T-helper 2 cell treated with Interferon-gamma antibody and Interleukin-4, amounts not matched to agents 100 ng/mL and 5 ng/mL, for 36 hours (primary cell): ENCODE measurements around the gene TOGARAM2. TPM values are rescaled to one million over a fixed set of nuclear protein-coding genes. Genes with fewer than 3 reads are reported as not detected.

Experiments used
- intact Hi-C: fragments of 100-400 bp; cut with micrococcal nuclease; formaldehyde crosslinking; loops from one replicate; pipeline ENCODE4 v1.15.1; 2023
- total RNA-seq: library from RNA; stranded (reverse); gene quantifications from 2 replicates; pipeline ENCODE4 v1.2.3, GENCODE V29; 2022

Gene TOGARAM2
- total RNA-seq, 1 donor from 2014 or later = 5.9 TPM

GRCh38 chr2:29017716-29018435 is 36.8 kb downstream of the TOGARAM2 start:
- intact Hi-C loops = loop anchor here (10.0 kb wide), 1 partner anchor 203 kb away; the partner anchor contains the start of gene SPDYA

DNA sequence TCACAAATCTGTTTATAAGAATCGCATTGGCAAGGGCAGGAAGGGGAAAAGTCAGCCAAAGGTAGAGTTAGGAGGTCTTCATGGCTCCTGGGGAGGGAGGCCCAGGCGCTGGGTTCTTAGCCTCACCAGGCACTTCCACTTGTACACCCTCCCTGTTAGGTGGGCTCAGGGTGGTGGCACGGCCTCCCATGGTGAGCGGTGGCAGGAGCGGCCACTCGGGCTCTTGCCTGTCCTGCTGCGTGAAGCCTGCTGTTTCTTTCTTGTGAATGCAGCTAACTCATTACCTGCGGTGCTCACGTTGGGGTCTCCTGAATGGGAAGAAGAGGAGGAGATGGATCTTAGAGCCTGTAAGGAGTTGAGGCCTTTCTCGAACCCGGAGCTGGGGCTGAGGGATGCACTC is 40.8 kb downstream of the TOGARAM2 start:
- intact Hi-C loops = no loop called here

DNA sequence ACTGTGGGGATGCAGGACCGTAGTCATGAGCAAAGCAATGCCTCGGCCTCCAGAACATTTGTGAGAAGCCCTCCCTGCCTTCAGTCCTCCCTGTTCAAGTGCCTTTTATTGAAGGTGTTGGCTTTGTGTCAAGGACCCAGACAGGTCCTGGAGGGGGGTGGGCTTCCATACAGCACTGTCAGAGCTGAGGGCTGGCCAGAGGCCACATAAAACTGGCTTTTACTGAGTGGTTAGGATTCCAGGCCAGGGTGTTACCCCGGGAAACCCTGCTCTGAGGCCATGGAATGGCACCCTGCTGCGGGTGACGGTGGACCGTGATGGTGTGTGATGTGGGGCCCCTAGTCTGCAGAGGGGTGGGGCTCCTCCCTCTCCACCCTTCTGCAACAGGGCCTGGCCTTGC is 41.6 kb downstream of the TOGARAM2 start:
- intact Hi-C loops = no loop called here

DNA sequence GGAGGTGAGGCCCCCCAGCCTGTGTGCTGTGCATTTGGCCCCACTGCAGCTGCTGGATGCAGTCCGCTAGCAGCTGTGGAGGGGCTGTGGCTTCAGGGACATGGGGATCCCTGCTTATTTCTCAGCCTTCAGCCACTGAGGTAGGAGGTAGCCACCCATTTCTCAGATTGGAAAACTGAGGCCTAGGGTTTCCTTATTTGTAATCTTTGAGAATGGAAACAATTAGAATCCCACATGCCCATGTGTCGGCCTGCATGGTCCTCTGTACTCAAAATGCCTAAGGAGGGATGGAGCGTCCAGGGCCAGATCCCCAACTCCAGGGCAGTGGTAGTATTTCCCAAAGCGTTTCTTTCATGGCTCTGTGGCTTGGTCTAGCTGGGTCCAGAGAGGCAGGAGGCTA is 42.1 kb downstream of the TOGARAM2 start:
- intact Hi-C loops = no loop called here

GRCh38 chr2:29024882-29025430 is 43.9 kb downstream of the TOGARAM2 start:
- intact Hi-C loops = no loop called here

DNA sequence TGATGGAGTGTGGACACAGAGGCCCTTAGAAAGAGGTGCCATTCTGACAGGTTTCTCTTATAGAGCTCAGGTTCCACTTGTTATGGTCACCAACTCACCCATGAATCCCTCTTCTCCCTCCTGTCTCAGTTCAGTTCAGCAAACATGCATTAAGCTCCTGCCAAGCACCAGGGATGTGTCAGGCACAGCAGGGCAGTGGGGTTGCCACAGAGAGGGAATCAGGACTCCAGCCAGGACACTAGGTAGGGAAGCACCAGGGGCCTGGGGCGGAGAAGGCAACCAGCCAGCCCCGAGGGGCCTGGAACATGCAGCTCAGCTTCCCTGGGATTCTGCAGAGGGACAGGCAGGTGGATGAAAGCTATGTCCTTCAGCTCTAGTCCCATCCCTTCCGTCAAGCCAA is 44.6 kb downstream of the TOGARAM2 start:
- intact Hi-C loops = no loop called here

DNA sequence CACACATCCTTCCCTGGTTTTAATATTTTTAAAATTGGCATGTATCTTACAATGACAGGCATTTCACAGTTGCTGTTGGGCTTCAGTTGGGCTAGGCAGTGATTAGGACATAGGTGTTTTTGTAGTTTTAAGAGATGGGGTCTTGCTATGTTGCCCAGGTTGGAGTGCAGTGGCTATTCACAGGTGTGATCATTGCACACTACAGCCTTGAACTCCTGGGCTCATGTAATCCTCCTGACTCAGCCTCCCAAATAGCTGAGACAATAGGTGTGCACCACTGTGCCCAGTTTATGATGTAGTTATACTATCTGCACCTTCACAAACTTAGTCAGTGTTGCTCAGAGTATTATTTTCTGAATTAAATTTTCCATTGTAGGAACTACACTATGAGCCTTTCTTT is 49.9 kb downstream of the TOGARAM2 start:
- intact Hi-C loops = no loop called here

DNA sequence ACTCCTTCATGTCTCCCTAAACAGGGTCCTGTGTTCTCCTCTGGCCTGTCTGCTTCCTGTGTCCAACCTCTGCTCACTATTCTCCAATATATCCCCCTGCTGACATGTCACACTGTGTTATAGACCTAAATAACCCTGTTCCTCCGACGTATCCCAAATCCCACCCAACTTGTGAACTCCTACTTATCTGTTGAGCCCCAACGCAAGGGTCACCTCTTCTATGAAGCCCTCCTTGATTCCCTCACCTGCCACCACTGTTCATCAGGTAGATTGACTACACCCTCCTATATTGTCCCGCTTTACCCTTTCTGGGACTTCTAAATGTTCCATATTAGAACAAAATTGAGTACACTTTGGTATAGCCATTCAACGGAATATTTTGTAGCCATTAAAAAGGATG is 51.1 kb downstream of the TOGARAM2 start:
- intact Hi-C loops = no loop called here

DNA sequence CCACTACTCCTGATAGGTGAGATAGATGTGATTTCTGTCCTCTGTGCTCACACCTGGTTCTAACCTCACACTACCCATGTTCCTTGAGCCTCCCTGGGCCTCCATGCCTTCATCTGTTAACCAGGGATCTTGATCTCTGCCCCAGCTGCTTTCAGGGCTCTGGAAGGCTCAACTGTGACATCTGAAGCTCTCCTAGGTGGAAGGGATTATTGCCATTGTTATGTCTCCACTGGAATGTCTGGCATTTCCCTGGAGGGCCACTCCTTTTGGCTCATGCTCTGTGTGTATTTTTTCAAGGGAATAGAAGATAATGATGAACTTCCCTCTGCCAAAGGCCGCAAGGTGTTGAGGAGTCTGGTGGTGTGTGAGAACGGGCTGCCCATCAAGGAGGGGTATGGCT is 52.1 kb downstream of the TOGARAM2 start:
- intact Hi-C loops = no loop called here

DNA sequence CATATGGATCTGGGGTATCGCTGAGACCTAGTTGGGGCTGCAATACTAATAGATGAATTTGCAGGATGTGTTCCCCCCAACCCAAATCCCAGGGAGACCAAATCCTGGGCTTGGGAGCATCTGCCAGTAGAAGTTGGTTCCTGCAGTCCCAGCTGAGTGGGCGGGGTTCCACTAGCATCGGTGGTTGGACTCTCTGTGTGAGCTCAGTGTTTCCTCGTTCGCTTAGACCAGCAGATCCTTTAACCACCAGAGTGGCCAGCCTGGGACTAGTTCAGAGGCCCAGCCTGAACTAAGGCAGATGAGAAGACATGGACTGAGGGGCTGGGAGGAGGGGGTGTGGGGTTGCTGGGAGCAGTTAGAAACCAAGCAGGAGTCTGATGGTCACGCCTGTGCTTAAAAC is 52.6 kb downstream of the TOGARAM2 start:
- intact Hi-C loops = no loop called here

- intact Hi-C loops = no loop called here
Observed at GRCh38 chr2:29035016-29035745, 54.1 kb downstream of the TOGARAM2 start.

DNA sequence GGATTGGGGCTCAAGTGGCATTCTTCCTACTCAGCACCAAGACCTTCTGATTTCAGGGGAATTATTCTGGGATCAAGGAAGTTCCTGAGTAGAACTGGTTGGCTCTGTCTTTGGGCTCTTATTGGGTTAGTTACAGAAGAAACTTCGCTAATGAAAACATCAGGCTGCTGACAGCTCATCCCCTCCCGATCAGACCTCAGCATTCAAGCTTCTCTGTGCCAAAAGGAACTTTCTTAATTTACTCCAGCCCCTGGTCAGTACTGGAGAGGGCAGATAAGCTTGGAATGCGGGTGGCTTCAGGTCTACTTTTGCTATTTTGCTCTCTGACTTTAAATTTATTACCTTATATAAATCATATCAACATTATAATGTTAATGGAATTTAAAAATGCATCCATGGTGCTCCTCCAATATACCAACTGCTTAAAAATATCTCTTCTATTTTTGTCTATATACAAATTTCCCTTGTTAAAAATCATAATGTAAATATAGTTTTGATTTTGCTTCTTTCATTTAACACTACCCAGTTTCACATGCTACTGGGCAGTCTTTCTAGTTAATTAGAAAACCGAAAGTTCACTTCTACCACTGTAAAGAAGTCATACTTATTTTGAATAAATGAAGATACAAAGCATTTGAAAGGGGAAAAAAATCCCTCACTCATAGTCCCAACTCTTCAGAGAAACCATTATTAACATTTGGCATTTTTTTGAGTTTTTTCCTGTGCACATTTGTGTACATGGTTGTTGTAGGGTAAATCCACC is 58.8 kb downstream of the TOGARAM2 start:
- intact Hi-C loops = no loop called here

DNA sequence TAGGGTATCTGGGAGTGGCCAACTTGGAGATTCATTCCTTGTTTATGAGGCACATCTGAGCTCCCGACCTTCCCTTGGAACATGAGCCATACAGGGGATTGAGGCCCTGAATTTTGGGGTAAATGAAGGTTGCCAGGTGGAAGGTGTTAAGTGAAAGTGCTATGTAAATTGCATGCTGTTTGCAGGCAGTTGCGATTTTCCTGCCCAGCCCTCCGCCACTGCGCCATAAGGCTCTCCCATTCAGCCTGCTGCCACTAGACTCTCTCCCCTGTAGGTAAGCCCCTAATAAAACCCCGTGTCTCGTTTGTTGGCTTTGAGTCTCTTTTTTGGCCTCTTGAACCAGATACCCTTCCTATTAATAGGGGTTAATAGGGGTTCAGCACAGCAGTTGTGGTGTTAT is 59.5 kb downstream of the TOGARAM2 start:
- intact Hi-C loops = no loop called here

DNA sequence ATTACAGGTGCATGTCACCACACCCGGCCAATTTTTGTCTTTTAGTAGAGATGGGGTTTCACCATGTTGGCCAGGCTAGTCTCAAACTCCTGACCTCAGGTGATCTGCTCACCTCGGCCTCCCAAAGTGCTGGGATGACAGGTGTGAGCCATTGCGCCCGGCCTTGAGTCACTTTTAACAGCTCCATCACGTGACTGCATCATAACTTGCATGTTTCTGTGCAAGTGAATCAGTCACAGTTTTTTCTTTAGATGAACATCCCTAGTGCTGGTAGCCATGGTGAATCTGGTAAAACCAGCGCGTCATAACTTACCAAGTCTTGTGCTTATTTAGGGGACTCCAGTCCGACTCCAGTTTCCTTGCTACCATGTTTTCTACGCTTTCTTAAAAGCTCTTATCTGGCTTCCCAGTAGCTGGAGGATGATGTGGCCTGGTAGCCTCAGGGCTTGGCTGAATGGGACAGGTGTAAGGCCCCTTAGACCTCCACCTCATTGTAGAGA is 60.1 kb downstream of the TOGARAM2 start:
- intact Hi-C loops = no loop called here

- intact Hi-C loops = no loop called here
Observed at GRCh38 chr2:29042561-29043075, 61.5 kb downstream of the TOGARAM2 start.

DNA sequence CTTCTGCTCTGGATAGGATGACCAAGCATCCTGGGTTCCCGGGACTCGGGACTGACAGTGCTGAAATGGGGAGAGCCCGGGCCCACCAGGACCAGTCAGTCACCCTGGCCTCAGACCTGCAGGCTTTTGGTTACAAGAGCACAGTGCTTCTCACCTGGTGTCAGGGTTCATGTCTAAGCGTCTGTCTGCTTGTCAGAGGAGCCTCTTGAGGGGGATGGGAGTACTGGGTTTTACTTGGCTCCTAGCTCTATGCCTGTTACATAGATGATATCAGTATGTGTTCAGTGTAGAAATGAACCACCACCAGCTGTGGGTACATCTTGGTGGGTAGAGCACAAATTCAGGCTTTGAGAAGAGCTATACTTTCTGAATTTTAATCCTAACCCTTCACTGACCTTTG is 63.4 kb downstream of the TOGARAM2 start:
- intact Hi-C loops = no loop called here

- intact Hi-C loops = no loop called here
Observed at GRCh38 chr2:29046321-29046720, 65.2 kb downstream of the TOGARAM2 start.

- intact Hi-C loops = no loop called here
Observed at GRCh38 chr2:29047083-29047845, 66.2 kb downstream of the TOGARAM2 start.

- intact Hi-C loops = loop anchor here (10.0 kb wide), 1 partner anchor 144 kb away; no protein-coding TSS in a partner anchor
Observed at GRCh38 chr2:29050591-29050990, 69.5 kb downstream of the TOGARAM2 start.

DNA sequence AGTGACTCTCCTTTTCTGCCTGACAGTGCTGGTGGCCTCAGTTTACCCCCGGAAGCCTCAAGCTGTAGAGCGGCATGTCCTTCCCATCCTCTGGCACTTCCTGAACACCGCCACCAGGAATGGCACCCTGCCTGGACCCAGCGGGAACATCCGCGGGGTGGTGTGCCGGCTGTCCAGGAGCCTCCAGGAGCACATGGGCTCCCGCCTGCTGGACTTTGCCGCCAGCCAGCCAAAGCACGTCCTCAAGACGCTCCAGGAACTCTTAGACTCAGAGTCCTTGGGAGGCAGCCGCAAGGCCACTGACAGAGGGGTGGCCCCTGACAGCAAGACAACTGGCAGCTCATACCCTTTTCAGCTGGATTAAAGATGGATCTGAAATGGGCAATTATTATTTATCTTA is 70.6 kb downstream of the TOGARAM2 start:
- intact Hi-C loops = loop anchor here (10.0 kb wide), 1 partner anchor 143 kb away; no protein-coding TSS in a partner anchor
